ENCODE results near the gene HOXC10.

HOXC10 gene

GRCh38 chr12:54029529-54030441 lies 44.8 kb downstream of the HOXC10 start:
- DNase-seq (ENCODE audit: low read depth in 3 of 3): no peak

- no peak for DNase-seq (ENCODE audit: low read depth in 3 of 3)
These were observed 45.5 kb downstream of the HOXC10 start for GRCh38 chr12:54030442-54030801.

GRCh38 chr12:54030889-54031471 lies 46.0 kb downstream of the HOXC10 start:
- DNase-seq (ENCODE audit: low read depth in 3 of 3): no peak

- no peak for DNase-seq (ENCODE audit: low read depth in 3 of 3)
These were observed 46.5 kb downstream of the HOXC10 start for GRCh38 chr12:54031480-54031879.

- no peak for DNase-seq (ENCODE audit: low read depth in 3 of 3)
These were observed 47.2 kb downstream of the HOXC10 start for GRCh38 chr12:54032086-54032619.

GRCh38 chr12:54032627-54033100 lies 47.7 kb downstream of the HOXC10 start, which contains the start of gene HOXC5:
TSS of gene HOXC5 (plus strand) at chr12:54033050. CDS start at chr12:54033123, 73 bp downstream.
- DNase-seq (ENCODE audit: low read depth in 3 of 3): peak; percentile 35 to 64 (median 37)

GRCh38 chr12:54033106-54033979 lies 48.4 kb downstream of the HOXC10 start:
- no peak for DNase-seq (ENCODE audit: low read depth in 3 of 3)

GRCh38 chr12:54033980-54034784 lies 49.2 kb downstream of the HOXC10 start:
- DNase-seq (ENCODE audit: low read depth in 3 of 3): no peak

GRCh38 chr12:54034785-54035310 lies 49.9 kb downstream of the HOXC10 start:
- DNase-seq (ENCODE audit: low read depth in 3 of 3): no peak

- no peak for DNase-seq (ENCODE audit: low read depth in 3 of 3)
These were observed 50.8 kb downstream of the HOXC10 start for GRCh38 chr12:54035568-54036264.

GRCh38 chr12:54036620-54037359 lies 51.8 kb downstream of the HOXC10 start:
- DNase-seq (ENCODE audit: low read depth in 3 of 3): no peak

GRCh38 chr12:54037360-54038283 lies 52.7 kb downstream of the HOXC10 start:
- no peak for DNase-seq (ENCODE audit: low read depth in 3 of 3)

- DNase-seq (ENCODE audit: low read depth in 3 of 3): no peak
These were observed 53.4 kb downstream of the HOXC10 start for GRCh38 chr12:54038284-54038870.

GRCh38 chr12:54038871-54039414 lies 54.0 kb downstream of the HOXC10 start:
- DNase-seq (ENCODE audit: low read depth in 3 of 3): no peak

- no peak for DNase-seq (ENCODE audit: low read depth in 3 of 3)
These were observed 54.6 kb downstream of the HOXC10 start for GRCh38 chr12:54039417-54040147.

Measured in stimulated activated CD4-positive, alpha-beta T cell treated with anti-CD3 and anti-CD28 coated beads, TNF-alpha, amount 100 ng/mL, for 24 hours (primary cell).